Neutrophil (primary cell): ENCODE measurements around the gene PTMS.

Source experiments
- H3K27ac ChIP-seq: fragments of 200-600 bp; sonication (generic); 2 replicates; pipeline ENCODE4 v1.5.1; 2016; ENCODE audit warnings: mild to moderate bottlenecking, moderate library complexity
- H3K27me3 ChIP-seq: fragments of 200-600 bp; sonication (generic); 2 replicates; pipeline ENCODE4 v1.6.0; 2016; ENCODE audit warnings: mild to moderate bottlenecking
- H3K36me3 ChIP-seq: fragments of 200-600 bp; sonication (generic); 2 replicates; pipeline ENCODE4 v1.5.1; 2017
- H3K4me1 ChIP-seq, 2 experiments: fragments of 200-600 bp in 1 of 2; sonication (generic) in 1 of 2; 1 replicate in 1 of 2; 2 replicates in 1 of 2; pipeline versions ENCODE4 v1.5.1 to v1.6.1; 2013 to 2016; ENCODE audit warnings: low read depth in 1 of 2, low read length in 1 of 2, mild to moderate bottlenecking in 1 of 2, moderate library complexity in 1 of 2; ENCODE audit not compliant: control insufficient read depth in 1 of 2, insufficient read depth in 1 of 2
- H3K4me3 ChIP-seq, 2 experiments: fragments of 200-600 bp in 1 of 2; sonication (generic) in 1 of 2; 1 replicate in 1 of 2; 2 replicates in 1 of 2; pipeline ENCODE4 v1.5.1; 2013 to 2016; ENCODE audit warnings: low read depth in 1 of 2, low read length in 1 of 2, mild to moderate bottlenecking in 1 of 2, moderate library complexity in 1 of 2
- H3K9me3 ChIP-seq: fragments of 200-600 bp; sonication (generic); 2 replicates; pipeline ENCODE4 v1.5.1; 2016
- TF ChIP-seq, protein P1 (sequence below): fragments of 200-600 bp; sonication (generic); IDR thresholded peaks from 2 replicates; pipeline ENCODE4 v1.5.1; 2016; ENCODE audit warnings: antibody characterized with exemption

Gene PTMS

DNA sequence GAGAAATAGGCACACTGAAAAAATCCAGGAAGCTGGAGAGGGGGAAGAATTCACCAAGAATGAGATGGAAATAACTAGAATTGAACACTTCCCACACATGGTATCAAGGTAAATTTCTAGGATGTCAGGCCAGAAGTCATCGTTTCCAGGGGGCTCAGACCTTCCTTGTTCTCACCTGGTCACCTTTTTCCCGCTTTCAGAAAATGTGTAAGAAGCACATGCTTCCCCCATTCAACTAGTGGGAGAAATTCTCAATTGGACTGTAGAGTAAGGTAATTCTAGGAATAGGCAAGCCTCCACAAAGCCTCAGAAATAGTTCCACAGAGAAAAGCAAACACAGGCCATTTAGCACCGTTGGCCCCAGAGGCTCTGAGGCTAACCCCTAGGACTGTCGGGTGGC lies 2.8 kb upstream of the PTMS start:
- peaks cover 26 to 31% of the 10 kb centered on the region in 2 experiments for H3K4me1 ChIP-seq
- H3K36me3 ChIP-seq = no peaks in the 10 kb centered on the region
- H3K27ac ChIP-seq = no peak overlapping the region
- peak overlapping the region in 1 of 2 experiments; percentile 47 for H3K4me3 ChIP-seq
- no peaks in the 10 kb centered on the region for H3K9me3 ChIP-seq
- TF ChIP-seq, protein P1, sequence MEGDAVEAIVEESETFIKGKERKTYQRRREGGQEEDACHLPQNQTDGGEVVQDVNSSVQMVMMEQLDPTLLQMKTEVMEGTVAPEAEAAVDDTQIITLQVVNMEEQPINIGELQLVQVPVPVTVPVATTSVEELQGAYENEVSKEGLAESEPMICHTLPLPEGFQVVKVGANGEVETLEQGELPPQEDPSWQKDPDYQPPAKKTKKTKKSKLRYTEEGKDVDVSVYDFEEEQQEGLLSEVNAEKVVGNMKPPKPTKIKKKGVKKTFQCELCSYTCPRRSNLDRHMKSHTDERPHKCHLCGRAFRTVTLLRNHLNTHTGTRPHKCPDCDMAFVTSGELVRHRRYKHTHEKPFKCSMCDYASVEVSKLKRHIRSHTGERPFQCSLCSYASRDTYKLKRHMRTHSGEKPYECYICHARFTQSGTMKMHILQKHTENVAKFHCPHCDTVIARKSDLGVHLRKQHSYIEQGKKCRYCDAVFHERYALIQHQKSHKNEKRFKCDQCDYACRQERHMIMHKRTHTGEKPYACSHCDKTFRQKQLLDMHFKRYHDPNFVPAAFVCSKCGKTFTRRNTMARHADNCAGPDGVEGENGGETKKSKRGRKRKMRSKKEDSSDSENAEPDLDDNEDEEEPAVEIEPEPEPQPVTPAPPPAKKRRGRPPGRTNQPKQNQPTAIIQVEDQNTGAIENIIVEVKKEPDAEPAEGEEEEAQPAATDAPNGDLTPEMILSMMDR = no peak
- peaks cover 66% of the 10 kb centered on the region for H3K27me3 ChIP-seq

DNA sequence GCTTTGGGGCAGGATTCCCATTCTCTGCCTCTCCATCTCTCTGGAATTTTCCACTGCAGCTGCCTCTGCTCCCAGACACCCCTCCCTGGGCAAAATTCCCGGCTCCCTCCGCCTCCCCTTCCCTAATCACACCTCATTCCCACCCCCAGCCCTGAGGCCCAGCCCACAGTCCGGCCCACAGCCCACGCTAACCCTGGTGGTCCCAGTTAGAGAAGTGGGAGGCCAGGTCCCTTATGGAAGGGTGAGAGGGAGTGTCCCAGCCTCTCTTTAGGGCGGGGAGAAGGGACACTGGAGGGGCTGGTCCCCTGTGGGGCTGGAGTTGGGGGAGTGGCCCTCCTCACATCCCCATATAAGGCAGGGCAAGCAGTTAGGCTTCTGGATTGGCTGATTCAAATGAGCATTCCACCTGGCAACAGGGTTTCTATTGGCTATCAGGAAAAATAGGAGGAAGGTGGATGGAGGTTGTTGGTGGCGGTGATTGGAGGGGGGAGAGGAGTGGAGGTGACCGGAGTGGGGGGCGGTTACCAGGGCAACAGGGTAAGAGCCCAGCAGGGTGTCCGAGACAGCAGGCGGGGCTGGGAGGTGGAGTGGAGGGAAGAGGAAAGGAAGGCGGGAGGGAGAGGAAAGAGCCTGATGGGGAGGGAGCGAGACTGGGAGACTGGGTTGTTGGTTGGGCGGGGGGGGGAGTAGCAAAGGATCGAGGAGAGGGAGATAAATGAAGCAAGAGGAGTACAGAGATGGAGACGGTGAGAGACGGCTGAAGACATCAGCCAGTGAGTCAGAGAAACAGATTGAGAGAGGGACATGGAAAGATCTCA lies 1.9 kb upstream of the PTMS start:
- peaks cover 74% of the 10 kb centered on the region for H3K27me3 ChIP-seq
- H3K4me1 ChIP-seq = peaks cover 26 to 31% of the 10 kb centered on the region in 2 experiments
- H3K9me3 ChIP-seq = no peaks in the 10 kb centered on the region
- no peaks in the 10 kb centered on the region for H3K36me3 ChIP-seq
- H3K27ac ChIP-seq = no peak overlapping the region
- H3K4me3 ChIP-seq = peak overlapping the region; percentile 32 to 47
- TF ChIP-seq, protein P1 = no peak

DNA sequence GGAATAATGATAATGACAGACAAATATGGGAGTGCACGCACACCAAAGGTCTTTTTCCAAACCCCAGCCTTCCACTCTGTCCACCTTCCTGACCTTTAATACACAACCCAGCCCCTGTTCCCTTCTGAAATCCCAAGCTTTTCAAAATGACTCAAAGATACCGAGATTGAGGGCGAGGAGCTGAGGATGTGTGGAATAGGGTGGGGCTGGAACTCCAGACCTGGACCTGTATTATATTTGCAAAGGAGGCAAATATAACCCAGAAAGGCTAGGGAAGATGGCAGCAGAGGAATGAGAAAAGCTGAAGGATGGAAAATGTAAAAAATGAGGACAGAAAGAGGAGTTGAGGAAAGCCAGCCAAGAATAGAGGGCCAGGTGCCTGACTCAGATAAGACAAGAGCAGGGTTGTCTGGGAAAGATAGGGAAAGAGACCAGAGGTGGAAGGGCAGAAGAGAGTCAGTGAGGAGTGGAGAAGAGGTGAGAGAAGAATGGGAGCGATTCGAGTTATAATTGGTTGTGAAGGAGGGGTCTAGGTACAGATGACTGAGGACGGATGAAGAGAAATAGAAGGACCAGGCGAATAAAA lies 1.0 kb upstream of the PTMS start:
- no peaks in the 10 kb centered on the region for H3K9me3 ChIP-seq
- H3K36me3 ChIP-seq = no peaks in the 10 kb centered on the region
- peak overlapping the region; percentile 72 to 83 for H3K4me3 ChIP-seq
- H3K27ac ChIP-seq = no peak overlapping the region
- H3K4me1 ChIP-seq = peaks cover 26 to 31% of the 10 kb centered on the region in 2 experiments
- TF ChIP-seq, protein P1 = no peak
- H3K27me3 ChIP-seq = peaks cover 80% of the 10 kb centered on the region

DNA sequence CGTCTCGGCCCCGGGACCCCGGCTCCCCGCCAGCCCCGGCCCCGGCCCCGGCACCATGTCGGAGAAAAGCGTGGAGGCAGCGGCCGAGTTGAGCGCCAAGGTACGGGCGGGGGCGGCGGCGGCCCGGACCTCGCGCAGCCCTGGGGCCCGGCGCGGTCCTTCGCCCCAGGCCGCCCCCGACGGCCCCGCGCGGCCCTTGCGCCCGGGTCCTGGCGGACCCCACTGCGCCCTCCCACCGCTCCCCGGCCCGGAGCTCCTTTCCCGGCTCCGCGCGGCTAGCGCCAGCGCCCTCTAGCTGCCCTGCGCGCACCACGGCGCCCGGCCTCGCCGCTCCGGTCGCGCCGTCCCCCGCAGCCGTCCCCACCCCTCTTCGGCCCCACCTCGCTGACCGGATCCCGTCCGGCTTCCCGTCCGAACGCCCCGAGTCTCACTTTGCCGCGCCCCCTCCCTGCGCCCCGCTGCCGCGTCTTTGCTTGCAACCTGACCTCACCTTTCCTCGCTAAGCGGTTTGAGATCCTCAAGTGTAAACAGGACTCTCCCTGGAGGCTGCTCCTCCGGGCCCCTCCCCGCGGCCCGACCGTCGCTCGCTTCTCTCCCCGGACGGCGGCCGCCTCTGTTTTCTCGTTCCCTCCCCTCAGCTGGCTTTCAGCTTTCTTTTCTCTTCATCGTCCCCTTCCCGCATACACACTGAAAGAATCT lies 637 bp downstream of the PTMS start:
- TF ChIP-seq, protein P1 = peak; percentile 87
- Histone ChIP-seq H3K4me3 (peak overlapping the region; percentile 82 to 83), H3K9me3 (no peaks in the 10 kb centered on the region), H3K4me1 (peaks cover 26 to 31% of the 10 kb centered on the region in 2 experiments), H3K36me3 (no peaks in the 10 kb centered on the region), H3K27ac (peak overlapping the region; percentile 72), H3K27me3 (peaks cover 90% of the 10 kb centered on the region)

DNA sequence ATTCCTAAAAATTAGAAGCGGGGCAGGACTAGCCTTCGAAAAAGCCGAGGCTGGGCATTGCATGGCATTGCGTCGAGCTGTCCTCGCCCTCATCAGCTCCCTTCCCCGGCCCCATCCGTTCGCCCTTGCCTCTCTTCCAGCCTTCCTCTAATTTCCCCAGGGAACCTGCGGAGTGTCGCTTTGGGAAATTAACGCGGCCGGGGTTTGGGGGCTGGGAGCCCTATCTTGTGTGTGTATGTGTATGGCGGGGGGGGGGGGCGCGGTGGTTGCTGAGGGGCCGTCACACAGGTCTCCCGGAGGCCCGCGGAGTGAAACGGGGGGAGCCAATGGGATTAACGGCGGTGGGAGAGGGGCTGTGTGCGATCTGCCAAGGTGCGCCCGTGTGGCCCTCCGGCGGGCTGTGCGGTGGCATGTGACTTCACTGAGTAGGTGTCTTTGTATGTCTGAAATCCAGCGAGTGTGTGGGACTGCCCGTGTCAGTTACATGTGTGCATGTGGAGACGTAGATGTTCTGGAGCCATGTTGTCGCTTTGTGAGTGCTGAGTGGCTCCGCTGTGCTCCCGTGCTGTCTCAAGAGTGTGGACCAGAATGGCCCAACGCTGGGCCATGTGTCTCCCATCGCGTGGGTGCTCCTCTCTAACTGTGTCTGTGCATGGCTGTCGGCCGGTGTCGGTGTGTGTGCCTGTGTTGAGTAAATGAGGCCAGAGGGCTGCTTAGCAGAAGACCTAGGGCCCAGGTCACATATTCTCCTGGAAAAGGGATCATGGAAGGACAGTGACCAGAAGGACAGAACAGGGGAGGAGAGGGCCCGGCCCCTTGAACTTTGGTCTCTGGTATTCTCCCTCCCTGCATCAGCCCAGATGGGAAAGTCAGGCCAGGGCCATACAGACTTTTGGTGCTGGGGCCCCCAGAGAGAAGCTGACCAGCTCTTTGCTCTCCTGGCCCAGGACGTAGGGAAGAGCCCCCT lies 1.5 kb downstream of the PTMS start:
- H3K36me3 ChIP-seq = no peaks in the 10 kb centered on the region
- H3K4me3 ChIP-seq = peak overlapping the region; percentile 82 to 83
- no peaks in the 10 kb centered on the region for H3K9me3 ChIP-seq
- TF ChIP-seq, protein P1 = no peak
- H3K27ac ChIP-seq = peak overlapping the region; percentile 72
- peaks cover 93% of the 10 kb centered on the region for H3K27me3 ChIP-seq
- peaks cover 28 to 39% of the 10 kb centered on the region in 2 experiments for H3K4me1 ChIP-seq
